ENCODE measurements around the gene QRICH2.
"Not testable (repeated sequence)": the region's sequence is repeated elsewhere in the genome, so short reads cannot be mapped to it uniquely, and the experiment has no call there.

QRICH2 gene

GRCh38 chr17:76246080-76247066 is 61.7 kb downstream of the QRICH2 start:
- no peak for TF ChIP-seq POLR2A (IDR thresholded peaks at IDR 0.05; ENCODE audit: low read depth, low read length)
- DNase-seq (ENCODE audit: insufficient read length, low spot score) (no peak), FAIRE-seq (no peak)

DNA sequence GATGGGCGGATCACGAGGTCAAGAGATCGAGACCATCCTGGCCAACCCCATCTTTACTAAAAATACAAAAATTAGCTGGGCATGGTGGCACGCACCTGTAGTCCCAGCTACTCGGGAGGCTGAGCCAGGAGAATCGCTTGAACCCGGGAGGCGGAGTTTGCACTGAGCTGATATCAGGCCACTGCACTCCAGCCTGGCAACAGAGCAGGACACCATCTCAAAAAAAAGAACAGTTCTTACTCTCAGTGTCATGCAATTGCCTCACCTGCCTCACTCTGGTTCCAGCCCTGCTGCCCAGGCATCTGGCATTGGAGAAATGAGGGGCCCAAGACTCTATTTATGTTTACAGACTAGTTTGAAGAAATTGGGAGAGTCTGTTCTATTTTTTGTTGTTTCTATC is 63.4 kb downstream of the QRICH2 start:
- not testable (repeated sequence) for FAIRE-seq; DNase-seq (ENCODE audit: insufficient read length, low spot score)

GRCh38 chr17:76243826-76244679 is 64.0 kb downstream of the QRICH2 start:
- DNase-seq (ENCODE audit: insufficient read length, low spot score) (no peak), FAIRE-seq (no peak)

DNA sequence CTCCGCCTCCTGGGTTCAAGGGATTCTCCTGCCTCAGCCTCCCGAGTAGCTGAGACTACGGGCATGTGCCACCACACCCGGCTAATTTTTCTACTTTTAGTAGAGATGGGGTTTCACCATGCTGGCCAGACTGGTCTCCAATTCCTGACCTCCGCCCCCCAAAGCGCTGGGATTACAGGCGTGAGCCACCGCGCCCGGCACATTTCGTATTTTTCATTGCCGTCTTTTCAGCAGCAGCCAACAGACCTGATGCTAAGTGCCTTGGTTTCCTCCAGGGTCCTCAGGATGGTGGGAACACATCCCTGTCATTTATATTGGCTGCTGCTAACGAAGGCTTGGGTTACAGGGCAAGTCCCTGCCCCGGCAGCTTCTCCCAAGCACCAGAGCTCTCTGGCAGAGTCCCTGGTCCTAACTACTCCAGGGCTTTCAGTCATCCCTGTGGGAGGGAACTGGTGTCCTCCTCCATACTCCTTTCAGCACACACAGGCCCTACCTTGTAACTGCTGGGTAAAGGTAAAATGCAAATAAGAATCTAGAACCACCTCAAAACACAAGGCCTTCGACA is 66.3 kb downstream of the QRICH2 start:
- FAIRE-seq, result no peak
- no peak for TF ChIP-seq POLR2A (IDR thresholded peaks at IDR 0.05; ENCODE audit: low read depth, low read length)
- DNase-seq (ENCODE audit: insufficient read length, low spot score), result no peak

More at GRCh38 chr17:76243826-76244679, 64.0 kb downstream of the QRICH2 start:
- no peak for TF ChIP-seq POLR2A (IDR thresholded peaks at IDR 0.05; ENCODE audit: low read depth, low read length)

- no peak for TF ChIP-seq POLR2A (IDR thresholded peaks at IDR 0.05; ENCODE audit: low read depth, low read length)
- no peak for DNase-seq (ENCODE audit: insufficient read length, low spot score)
These were observed 66.9 kb downstream of the QRICH2 start for GRCh38 chr17:76241204-76241538.

DNA sequence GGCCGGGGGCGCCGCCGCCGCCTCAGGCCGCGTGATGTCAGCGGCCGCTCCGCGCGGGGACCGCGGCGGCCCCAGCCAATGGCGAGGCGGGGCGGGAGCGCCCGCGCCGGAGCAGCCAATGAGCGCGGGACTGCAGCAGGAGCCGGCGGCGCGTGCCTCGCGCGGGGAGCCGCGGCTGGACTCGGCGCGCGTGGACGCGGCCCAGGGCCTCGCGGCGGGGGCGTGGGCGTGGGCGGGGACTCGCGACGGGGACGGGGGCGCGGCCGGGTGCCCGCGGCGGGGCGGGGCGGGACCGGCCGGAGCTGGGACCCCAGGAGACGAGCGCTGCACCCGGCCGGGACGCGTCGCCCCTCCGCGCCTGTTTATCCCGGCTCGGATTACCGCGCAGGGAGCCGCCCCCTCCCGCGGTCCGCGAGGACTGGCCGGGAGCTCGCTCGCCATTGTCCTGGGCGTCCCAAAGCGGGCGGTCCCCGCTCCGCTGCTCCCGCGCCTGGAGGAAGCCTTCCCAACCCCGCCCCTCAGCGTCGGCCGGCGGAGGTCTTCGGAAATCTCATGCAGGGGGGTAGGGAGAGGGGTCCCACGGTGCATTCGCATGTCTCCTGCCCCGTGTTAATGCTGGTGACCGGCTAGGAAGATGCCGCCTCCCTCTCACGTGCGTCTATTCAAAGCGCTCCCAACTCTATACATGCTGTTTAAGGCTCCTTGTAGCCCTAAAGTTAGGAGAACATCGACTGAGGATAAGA is 67.4 kb downstream of the QRICH2 start, which contains the start of gene RNF157:
TSS of gene RNF157 (minus strand) at position 33 of the 743 bp plus-strand sequence. CDS start 253 bp downstream, outside the sequence.
- FAIRE-seq, result no peak
- TF ChIP-seq POLR2A (IDR thresholded peaks at IDR 0.05; ENCODE audit: low read depth, low read length), result no peak; the same call in 1 of the 2 replicates
- DNase-seq (ENCODE audit: insufficient read length, low spot score), result peak; percentile 74

More at GRCh38 chr17:76241204-76241538, 66.9 kb downstream of the QRICH2 start:
- FAIRE-seq, result no peak

DNA sequence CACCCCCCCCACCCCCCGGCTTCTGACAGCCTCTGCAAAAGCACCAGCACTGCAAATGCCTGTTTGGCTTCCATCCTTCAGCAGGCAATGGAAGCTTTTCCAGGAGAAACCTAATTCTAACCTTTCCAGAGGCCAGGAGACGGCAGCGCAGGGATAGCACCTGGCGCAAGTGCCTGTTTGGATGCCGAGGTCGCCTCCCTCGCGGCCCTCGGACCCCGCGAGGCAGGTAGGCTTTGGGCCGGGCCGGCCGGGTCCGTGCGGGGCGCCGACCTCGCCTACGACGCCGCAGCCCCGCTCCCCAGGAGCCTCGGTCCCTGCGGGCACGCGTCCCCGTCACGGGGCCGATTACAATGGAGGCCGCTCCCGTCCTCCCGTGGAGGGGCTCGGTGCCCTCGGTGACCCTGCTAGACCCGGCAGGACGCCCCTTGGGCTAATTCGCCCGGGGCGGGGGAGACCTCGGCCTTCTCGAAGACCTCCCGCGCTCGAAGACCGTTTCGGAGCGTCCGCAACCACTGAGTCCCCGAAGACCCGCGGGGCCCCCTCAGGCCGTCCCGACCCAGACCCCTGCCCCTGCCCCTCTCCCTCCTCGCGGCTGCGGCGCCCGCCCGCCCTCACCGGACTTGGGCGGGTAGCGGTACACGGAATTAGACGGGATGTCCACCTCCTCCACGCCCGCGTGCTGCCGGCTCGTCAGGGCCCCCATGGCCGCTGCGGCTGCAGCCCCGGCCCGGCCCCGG is 68.4 kb downstream of the QRICH2 start:
- no peak for DNase-seq (ENCODE audit: insufficient read length, low spot score)
- TF ChIP-seq POLR2A (IDR thresholded peaks at IDR 0.05; ENCODE audit: low read depth, low read length), result no peak
- no peak for FAIRE-seq

DNA sequence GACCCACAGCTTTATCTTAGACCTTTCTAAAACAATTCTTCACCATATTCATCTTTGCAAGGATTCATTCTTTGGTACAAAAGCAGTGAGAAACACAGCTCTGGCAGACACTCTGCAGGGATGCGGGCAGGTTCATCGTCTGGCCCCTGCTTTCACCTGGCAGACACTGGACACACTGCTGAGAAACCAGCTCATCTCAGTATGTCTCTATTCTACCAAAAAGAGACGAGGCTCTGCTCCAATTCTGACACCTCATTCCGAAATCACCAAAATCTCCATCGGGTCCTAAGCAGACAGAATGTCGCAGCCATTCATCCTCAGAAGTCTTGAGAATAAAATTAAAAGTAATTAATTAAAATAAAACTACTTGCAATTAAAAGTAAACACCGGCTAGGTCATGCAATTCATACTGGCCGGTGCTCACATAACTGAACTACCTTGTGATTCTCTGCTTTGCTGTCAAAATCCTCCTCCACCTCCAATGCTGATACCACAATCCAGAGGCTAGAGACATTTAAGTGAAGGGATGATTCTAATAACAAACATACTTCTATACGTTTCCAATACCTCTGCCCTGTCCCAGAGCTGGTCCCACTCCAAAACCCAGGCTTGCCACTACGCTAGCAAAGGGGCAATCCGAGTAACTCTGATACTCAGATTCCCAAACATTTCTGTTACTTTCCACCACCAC is 69.1 kb downstream of the QRICH2 start:
- FAIRE-seq (no peak), DNase-seq (ENCODE audit: insufficient read length, low spot score) (no peak)
- TF ChIP-seq POLR2A (IDR thresholded peaks at IDR 0.05; ENCODE audit: low read depth, low read length), result no peak

GRCh38 chr17:76237859-76238313 is 70.2 kb downstream of the QRICH2 start:
- FAIRE-seq (no peak), DNase-seq (ENCODE audit: insufficient read length, low spot score) (no peak)
- no peak for TF ChIP-seq POLR2A (IDR thresholded peaks at IDR 0.05; ENCODE audit: low read depth, low read length)

- no peak for TF ChIP-seq POLR2A (IDR thresholded peaks at IDR 0.05; ENCODE audit: low read depth, low read length)
- FAIRE-seq (no peak), DNase-seq (ENCODE audit: insufficient read length, low spot score) (no peak)
These were observed 71.5 kb downstream of the QRICH2 start for GRCh38 chr17:76236603-76237002.

- DNase-seq (ENCODE audit: insufficient read length, low spot score) (no peak), FAIRE-seq (no peak)
- TF ChIP-seq POLR2A (IDR thresholded peaks at IDR 0.05; ENCODE audit: low read depth, low read length), result no peak
These were observed 72.2 kb downstream of the QRICH2 start for GRCh38 chr17:76235883-76236282.

- no peak for FAIRE-seq
- no peak for DNase-seq (ENCODE audit: insufficient read length, low spot score)
- no peak for TF ChIP-seq POLR2A (IDR thresholded peaks at IDR 0.05; ENCODE audit: low read depth, low read length)
These were observed 73.8 kb downstream of the QRICH2 start for GRCh38 chr17:76234354-76234679.
